Cardiac fibroblast (primary cell): ENCODE data around the gene ACOXL.

Experiments used
- DNase-seq, 2 donors: peaks; one replicate each; pipeline versions ENCODE4 v3.0.0 to v3.0.0-alpha.2; 2010; ENCODE audit warnings: low read depth in 2 of 2
- H3K4me3 ChIP-seq, 2 donors: replicated peaks in 1 of 2; 1 replicate in 1 of 2; 2 replicates in 1 of 2; pipeline ENCODE4 v1.5.1; 2011; ENCODE audit warnings: low read depth in 2 of 2, low read length in 2 of 2, mild to moderate bottlenecking in 2 of 2, moderate library complexity in 1 of 2
- TF ChIP-seq, protein P1 (sequence below): IDR thresholded peaks from one replicate; pipeline ENCODE4 v1.5.1; 2011; ENCODE audit warnings: low read depth, mild to moderate bottlenecking, low read length, inconsistent platforms

The ACOXL gene

DNA sequence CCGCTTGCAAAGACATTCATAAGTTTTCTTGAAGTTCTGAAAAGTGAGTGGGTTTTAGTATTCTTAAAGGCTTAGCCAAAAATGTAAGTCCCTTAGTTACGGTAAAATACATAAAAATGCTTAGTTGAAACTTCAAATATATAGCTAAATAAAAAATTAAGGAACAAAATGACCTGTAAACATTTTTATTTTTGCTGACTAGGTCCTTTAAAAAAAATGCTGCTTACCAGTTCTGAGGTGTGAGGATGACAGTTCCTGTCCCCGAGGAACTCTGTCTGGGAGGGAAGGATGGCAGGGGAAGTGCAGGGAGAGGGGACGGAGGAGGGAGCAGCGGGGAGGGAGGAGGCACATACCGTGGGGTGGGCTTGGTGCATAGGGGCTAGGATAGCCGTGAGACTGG lies 285.5 kb downstream of the ACOXL start:
- DNase-seq = no peak
- no peak overlapping the region for H3K4me3 ChIP-seq
- TF ChIP-seq, protein P1, sequence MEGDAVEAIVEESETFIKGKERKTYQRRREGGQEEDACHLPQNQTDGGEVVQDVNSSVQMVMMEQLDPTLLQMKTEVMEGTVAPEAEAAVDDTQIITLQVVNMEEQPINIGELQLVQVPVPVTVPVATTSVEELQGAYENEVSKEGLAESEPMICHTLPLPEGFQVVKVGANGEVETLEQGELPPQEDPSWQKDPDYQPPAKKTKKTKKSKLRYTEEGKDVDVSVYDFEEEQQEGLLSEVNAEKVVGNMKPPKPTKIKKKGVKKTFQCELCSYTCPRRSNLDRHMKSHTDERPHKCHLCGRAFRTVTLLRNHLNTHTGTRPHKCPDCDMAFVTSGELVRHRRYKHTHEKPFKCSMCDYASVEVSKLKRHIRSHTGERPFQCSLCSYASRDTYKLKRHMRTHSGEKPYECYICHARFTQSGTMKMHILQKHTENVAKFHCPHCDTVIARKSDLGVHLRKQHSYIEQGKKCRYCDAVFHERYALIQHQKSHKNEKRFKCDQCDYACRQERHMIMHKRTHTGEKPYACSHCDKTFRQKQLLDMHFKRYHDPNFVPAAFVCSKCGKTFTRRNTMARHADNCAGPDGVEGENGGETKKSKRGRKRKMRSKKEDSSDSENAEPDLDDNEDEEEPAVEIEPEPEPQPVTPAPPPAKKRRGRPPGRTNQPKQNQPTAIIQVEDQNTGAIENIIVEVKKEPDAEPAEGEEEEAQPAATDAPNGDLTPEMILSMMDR = no peak

DNA sequence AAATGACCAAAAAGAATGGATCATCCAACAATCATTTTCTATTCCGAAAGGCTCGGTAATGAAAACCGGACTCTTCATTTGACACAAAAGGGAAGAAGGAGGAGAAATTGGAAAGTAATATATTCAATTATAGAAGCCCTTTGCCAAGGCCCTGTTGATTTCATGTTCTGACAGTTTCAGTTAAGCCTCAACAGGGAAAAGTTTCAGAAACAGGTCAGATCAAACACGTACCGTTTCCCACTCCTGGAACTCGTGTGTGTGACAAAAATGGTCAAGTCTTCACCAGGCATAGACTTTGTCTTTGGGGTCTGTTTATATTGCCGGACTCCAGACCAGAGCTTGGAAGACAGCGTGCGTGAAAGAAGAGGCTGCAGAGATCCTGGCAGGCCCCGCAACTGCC lies 287.0 kb downstream of the ACOXL start:
- H3K4me3 ChIP-seq = no peak overlapping the region
- no peak for DNase-seq
- TF ChIP-seq, protein P1 = no peak

DNA sequence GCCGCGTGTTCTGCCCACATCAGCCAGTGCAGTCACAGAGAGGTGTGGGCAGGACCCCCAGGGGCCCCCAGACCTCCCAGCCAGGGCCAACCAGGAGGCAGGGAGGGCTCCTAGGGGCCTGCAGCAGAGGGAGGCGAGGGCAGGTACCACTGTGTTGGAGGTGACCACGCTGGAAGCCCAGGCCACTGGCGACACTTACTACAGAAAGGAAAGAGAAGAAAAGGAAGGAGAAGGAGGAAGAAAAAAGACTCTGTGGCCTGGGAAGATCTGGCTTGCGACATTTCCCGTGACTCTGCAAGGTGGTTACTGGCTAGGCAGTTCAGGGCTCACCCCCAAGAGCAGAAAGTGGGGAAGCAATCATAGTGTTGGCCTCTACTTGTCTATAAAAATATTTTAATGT lies 290.3 kb downstream of the ACOXL start:
- no peak for DNase-seq
- H3K4me3 ChIP-seq = no peak overlapping the region
- TF ChIP-seq, protein P1 = no peak

DNA sequence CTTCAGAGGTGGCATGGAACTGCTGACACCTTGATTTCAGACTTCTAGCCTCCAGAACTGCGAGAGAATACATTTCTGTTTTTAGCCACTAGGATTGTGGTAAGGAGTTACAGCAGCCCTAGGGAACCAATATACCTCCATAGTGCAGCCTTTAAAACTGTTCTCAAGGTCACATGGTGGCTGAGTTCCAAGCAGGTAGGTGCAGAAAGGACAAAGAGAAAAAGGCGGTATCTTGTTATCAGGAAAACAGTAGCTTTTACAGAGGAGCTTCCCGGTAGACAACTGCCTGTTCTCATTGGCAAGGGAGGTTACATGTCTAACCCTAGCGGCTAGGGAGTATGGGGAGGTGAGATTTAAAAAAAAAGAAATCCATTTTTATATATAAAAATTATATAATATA lies 292.1 kb downstream of the ACOXL start:
- no peak overlapping the region for H3K4me3 ChIP-seq
- TF ChIP-seq, protein P1 = no peak
- no peak for DNase-seq

DNA sequence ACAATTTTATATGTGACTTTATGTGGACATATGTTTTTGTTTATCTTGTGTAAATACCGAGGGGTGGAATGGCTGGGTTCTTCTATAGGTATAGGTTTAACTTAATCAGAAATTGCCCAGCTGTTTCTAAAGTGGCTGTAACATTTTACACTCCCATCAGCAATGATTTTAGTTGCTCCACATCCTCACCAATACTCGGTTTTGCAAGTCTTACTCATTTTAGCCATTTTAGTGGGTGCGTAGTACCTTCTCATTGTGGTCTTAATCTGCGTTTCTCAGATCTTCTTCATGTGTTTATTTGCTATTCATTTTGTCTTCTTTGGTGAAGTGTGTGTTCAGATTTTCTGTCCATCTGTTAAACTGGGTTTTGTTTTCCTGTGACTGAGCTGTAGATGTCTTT lies 292.9 kb downstream of the ACOXL start:
- H3K4me3 ChIP-seq = no peak overlapping the region
- TF ChIP-seq, protein P1 = no peak
- DNase-seq = no peak

DNA sequence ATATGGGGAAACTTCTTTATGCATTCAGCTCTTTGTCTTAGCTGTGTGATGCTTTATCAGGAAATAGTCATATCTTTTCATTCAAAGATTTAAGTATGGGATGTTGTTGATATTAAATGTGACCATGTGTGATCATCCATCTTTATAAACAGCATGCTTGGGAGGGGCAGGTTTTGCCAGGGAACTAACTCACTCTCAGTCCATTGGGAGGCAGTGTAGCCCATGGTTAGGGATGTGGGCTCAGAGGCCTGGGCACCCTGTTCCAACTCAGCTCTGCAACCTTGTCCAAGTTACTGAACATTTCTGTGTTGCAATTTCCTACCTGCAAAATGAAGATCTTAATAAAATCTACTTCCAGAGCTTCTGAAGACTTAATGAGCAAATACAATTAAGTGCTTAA lies 296.3 kb downstream of the ACOXL start:
- no peak overlapping the region for H3K4me3 ChIP-seq
- peak in 1 of 2 donors; percentile 22 for DNase-seq
- TF ChIP-seq, protein P1 = no peak

DNA sequence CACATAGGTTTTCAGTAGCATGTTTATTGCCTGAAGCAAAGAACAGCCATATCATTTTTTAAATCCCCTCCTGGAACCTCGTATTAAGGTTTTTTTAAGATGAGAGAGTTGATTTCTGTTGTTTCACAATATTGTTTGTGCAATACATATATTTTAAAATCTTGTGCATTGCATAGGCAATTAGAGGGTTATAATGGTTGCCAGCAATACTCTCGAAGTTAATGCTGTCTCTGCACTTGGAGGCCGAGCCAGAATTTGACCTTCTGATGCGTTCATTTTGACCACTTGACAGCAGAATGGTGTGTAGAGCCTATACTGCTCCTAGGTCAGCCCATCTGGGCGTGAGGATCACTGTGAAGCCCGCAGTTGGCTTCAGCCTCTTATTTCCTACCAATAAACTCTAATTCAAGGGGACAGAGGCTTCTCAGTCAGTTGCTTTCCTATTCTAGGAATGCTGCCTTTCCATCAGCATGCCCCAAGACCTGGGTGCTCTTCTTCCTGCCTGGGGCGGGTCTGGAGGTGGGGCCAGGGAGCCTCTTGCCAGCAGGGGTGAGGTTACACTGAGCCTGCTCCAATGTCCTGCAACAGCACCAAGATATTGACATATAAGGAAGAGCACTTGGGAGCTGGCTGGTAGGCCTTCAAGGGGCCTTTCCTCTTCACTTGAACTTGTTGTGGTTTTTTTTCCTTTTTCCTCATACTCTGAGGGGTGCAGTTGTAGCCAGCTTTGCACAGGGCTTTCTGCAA lies 297.0 kb downstream of the ACOXL start:
- no peak for DNase-seq
- TF ChIP-seq, protein P1 = no peak
- no peak overlapping the region for H3K4me3 ChIP-seq
